ENCODE results near the gene MADCAM1.

Gene MADCAM1

DNA sequence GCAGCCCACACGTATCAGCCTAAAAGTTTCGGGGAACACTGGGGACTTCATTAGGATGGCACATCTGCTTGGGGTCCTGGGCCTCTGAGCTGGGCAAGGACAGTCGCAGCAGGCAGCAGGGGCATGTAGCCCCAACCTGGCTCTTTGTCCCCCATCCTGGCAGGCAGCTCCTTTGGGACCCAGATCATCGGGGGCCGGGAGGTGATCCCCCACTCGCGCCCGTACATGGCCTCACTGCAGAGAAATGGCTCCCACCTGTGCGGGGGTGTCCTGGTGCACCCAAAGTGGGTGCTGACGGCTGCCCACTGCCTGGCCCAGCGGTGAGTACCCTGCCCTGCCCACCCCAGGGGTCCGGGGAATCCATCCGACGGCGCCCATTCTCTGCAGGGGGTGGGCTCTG is 50.8 kb downstream of the MADCAM1 start:
- Histone ChIP-seq H3K4me3 (ENCODE audit: low read depth, low read length) (no peak overlapping the region), H2AFZ (no peak overlapping the region), H3K27ac (no peak overlapping the region), H3K4me2 (ENCODE audit: low read length) (no peak overlapping the region), H3K9ac (no peak overlapping the region), H3K36me3 (ENCODE audit: control insufficient read depth, insufficient read depth, low read length) (no peaks in the 10 kb centered on the region), H3K27me3 (ENCODE audit: control insufficient read depth, insufficient read depth, low read length) (no peaks in the 10 kb centered on the region), H3K4me1 (no peaks in the 10 kb centered on the region), H3K9me3 (ENCODE audit: control insufficient read depth, low read length) (no peaks in the 10 kb centered on the region), H3K79me2 (no peaks in the 10 kb centered on the region)
- TF ChIP-seq, protein P1, sequence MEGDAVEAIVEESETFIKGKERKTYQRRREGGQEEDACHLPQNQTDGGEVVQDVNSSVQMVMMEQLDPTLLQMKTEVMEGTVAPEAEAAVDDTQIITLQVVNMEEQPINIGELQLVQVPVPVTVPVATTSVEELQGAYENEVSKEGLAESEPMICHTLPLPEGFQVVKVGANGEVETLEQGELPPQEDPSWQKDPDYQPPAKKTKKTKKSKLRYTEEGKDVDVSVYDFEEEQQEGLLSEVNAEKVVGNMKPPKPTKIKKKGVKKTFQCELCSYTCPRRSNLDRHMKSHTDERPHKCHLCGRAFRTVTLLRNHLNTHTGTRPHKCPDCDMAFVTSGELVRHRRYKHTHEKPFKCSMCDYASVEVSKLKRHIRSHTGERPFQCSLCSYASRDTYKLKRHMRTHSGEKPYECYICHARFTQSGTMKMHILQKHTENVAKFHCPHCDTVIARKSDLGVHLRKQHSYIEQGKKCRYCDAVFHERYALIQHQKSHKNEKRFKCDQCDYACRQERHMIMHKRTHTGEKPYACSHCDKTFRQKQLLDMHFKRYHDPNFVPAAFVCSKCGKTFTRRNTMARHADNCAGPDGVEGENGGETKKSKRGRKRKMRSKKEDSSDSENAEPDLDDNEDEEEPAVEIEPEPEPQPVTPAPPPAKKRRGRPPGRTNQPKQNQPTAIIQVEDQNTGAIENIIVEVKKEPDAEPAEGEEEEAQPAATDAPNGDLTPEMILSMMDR (IDR thresholded peaks at IDR 0.05): no peak

DNA sequence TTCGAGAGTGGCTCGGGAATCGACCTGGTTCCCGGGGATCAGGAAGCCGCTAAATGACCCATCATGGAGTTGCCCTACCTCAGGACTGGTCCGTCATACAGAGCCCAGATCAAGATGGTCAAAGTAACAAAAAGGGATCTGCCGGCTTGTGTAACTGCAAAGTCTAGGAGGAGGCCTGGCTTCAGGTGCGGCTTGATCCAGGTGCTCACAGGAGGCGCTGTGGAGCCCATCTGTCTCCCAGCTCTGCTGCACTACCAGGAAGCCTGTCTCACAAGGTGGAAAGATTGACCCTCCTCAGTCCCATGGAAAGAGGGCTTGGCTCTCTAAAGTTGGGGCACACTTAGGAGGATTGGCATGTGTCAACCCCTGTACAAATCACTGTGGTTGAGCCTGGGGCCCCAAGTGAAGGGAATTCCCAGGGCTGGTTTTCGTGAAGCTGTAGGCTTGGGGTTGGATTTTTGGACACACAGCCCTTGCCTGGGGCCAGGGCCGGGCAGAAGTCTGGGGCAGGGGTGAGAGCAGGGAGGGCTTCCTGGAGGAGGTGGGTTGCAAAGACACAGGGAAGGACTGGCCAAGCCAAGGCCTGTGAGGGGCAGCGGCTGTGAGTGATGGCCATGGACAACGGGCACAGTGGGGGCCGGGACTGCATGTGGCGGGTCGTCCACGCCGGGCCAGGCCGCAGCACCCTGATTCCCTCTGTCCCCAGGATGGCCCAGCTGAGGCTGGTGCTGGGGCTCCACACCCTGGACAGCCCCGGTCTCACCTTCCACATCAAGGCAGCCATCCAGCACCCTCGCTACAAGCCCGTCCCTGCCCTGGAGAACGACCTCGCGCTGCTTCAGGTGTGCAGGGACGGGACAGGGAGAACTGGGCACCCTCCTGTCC is 51.8 kb downstream of the MADCAM1 start:
- TF ChIP-seq, protein P1 (IDR thresholded peaks at IDR 0.05): no peak
- Histone ChIP-seq H3K27ac (no peak overlapping the region), H3K27me3 (ENCODE audit: control insufficient read depth, insufficient read depth, low read length) (no peaks in the 10 kb centered on the region), H3K4me1 (no peaks in the 10 kb centered on the region), H3K4me3 (ENCODE audit: low read depth, low read length) (no peak overlapping the region), H3K36me3 (ENCODE audit: control insufficient read depth, insufficient read depth, low read length) (no peaks in the 10 kb centered on the region), H3K9ac (no peak overlapping the region), H3K4me2 (ENCODE audit: low read length) (no peak overlapping the region), H3K9me3 (ENCODE audit: control insufficient read depth, low read length) (no peaks in the 10 kb centered on the region), H3K79me2 (no peaks in the 10 kb centered on the region), H2AFZ (no peak overlapping the region)

DNA sequence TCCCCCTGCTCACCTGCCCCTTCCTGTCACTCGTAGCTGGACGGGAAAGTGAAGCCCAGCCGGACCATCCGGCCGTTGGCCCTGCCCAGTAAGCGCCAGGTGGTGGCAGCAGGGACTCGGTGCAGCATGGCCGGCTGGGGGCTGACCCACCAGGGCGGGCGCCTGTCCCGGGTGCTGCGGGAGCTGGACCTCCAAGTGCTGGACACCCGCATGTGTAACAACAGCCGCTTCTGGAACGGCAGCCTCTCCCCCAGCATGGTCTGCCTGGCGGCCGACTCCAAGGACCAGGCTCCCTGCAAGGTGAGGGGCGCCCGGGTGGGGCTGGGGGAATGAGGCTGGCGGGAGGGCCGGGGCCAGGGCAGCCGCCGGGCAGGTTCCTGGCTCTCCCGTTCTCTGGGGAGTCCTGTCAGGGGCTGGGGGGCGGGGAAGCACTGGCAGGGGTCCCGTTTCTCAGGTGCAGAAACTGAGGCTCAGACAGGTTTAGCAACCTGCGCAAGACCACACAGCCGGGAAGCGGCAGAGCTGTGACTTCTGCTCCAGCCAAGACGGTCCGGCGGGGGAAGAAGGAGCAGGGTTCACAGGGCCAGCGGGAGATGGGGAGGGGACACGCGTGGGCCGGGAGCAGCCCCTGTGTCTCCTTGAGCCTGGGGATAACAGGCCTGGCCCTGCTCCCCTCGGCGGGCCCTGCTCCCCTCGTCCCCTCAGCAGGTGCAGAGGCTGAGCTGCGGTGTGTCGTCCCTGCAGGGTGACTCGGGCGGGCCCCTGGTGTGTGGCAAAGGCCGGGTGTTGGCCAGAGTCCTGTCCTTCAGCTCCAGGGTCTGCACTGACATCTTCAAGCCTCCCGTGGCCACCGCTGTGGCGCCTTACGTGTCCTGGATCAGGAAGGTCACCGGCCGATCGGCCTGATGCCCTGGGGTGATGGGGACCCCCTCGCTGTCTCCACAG is 52.9 kb downstream of the MADCAM1 start:
- TF ChIP-seq, protein P1 (IDR thresholded peaks at IDR 0.05): no peak
- Histone ChIP-seq H3K9ac (no peak overlapping the region), H3K4me1 (no peaks in the 10 kb centered on the region), H3K4me2 (ENCODE audit: low read length) (no peak overlapping the region), H3K27me3 (ENCODE audit: control insufficient read depth, insufficient read depth, low read length) (no peaks in the 10 kb centered on the region), H3K9me3 (ENCODE audit: control insufficient read depth, low read length) (no peaks in the 10 kb centered on the region), H2AFZ (no peak overlapping the region), H3K79me2 (no peaks in the 10 kb centered on the region), H3K4me3 (ENCODE audit: low read depth, low read length) (no peak overlapping the region), H3K36me3 (ENCODE audit: control insufficient read depth, insufficient read depth, low read length) (no peaks in the 10 kb centered on the region), H3K27ac (no peak overlapping the region)

DNA sequence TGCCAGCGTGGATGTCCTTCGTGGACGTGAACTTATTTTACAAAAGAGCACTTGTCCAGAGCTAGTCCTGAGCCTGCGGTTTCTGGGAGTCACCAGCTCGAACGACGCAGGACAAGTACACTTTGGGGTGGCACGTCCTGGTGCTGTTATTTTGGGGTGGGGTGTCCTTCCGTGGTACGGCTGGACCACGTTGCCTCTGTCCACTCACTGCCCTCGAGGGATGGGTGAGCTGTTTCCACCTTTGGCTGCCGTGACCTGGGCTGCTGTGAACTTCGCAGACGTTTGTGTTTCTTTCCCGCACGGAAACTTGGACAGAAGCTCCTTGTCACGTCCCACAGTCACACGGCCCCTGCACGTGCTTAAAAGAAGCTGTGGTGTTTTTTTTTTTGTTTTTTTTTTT is 58.5 kb downstream of the MADCAM1 start:
- Histone ChIP-seq H3K4me1 (no peaks in the 10 kb centered on the region), H3K9me3 (ENCODE audit: control insufficient read depth, low read length) (no peaks in the 10 kb centered on the region), H3K4me2 (ENCODE audit: low read length) (no peak overlapping the region), H3K79me2 (no peaks in the 10 kb centered on the region), H3K27ac (no peak overlapping the region), H3K36me3 (ENCODE audit: control insufficient read depth, insufficient read depth, low read length) (no peaks in the 10 kb centered on the region), H3K4me3 (ENCODE audit: low read depth, low read length) (no peak overlapping the region), H3K27me3 (ENCODE audit: control insufficient read depth, insufficient read depth, low read length) (no peaks in the 10 kb centered on the region), H3K9ac (no peak overlapping the region), H2AFZ (no peak overlapping the region)
- TF ChIP-seq, protein P1 (IDR thresholded peaks at IDR 0.05): no peak
